IMR-90 (cell line): ENCODE results near the gene THRB. TPM values are rescaled to one million over a fixed set of nuclear protein-coding genes. Genes with fewer than 3 reads are reported as not detected.

Source experiments
- ATAC-seq: fragments of 200-7000 bp; cut with Tn5 transposase; 2 replicates; pipeline ENCODE4 v1.9.1; 2020; ENCODE audit warnings: low read depth, mild to moderate bottlenecking, moderate library complexity
- BruUV-seq: library from RNA; stranded (reverse); fragments of 400-500 nt; replicated peaks from 2 replicates; lab custom pipeline; 2021; lab: Mats Ljungman, UMichigan
- CTCF ChIA-PET: fragments of 300-600 bp; formaldehyde crosslinking; extraction: SDS; loops from one replicate; lab custom pipeline; 2021; ENCODE audit warnings: antibody characterized with exemption; lab: Yijun Ruan, JAX
- POLR2A ChIA-PET: fragments of 300-600 bp; sonication (Branson Sonifier 250); formaldehyde crosslinking; loops from one replicate; lab custom pipeline; 2022; ENCODE audit warnings: antibody characterized with exemption; ENCODE audit not compliant: unreplicated experiment; lab: Charles Lee
- DNase-seq: peaks from one replicate; pipeline ENCODE4 v3.0.0; 2013
- H2AFZ ChIP-seq: replicated peaks from 2 replicates; pipeline ENCODE3; 2013; ENCODE audit warnings: low read length, mild to moderate bottlenecking; ENCODE audit not compliant: poor library complexity
- H2AK5ac ChIP-seq: 2 replicates; pipeline ENCODE4 v1.6.1; 2013; ENCODE audit warnings: low read depth, low read length, inconsistent platforms
- H2AK9ac ChIP-seq: replicated peaks from 2 replicates; pipeline ENCODE3; 2013; ENCODE audit warnings: mild to moderate bottlenecking, low read depth, low read length, moderate library complexity; ENCODE audit not compliant: poor library complexity
- H2BK120ac ChIP-seq: 2 replicates; pipeline ENCODE4 v1.6.1; 2013; ENCODE audit warnings: low read depth, low read length, inconsistent platforms
- H2BK15ac ChIP-seq: 3 replicates; pipeline ENCODE4 v1.6.1; 2013; ENCODE audit warnings: low read depth, low read length, inconsistent platforms
- H2BK20ac ChIP-seq: 2 replicates; pipeline ENCODE4 v1.6.1; 2013; ENCODE audit warnings: low read depth, mild to moderate bottlenecking, inconsistent platforms, low read length, moderate library complexity
- H2BK5ac ChIP-seq: 2 replicates; pipeline ENCODE4 v1.6.1; 2013; ENCODE audit warnings: mild to moderate bottlenecking, low read depth, low read length, inconsistent platforms; ENCODE audit not compliant: poor library complexity, severe bottlenecking
- H3K14ac ChIP-seq: replicated peaks from 2 replicates; pipeline ENCODE4 v1.6.1; 2013; ENCODE audit warnings: low read depth, low read length, inconsistent platforms
- H3K18ac ChIP-seq: 2 replicates; pipeline ENCODE4 v1.6.1; 2013; ENCODE audit warnings: low read depth, low read length, control low read depth
- H3K23ac ChIP-seq: 2 replicates; pipeline ENCODE4 v1.6.1; 2013; ENCODE audit warnings: low read depth, low read length, inconsistent platforms
- H3K27ac ChIP-seq: 2 replicates; pipeline ENCODE4 v1.5.1; 2013; ENCODE audit warnings: mild to moderate bottlenecking, control low read depth, low read length; ENCODE audit not compliant: insufficient read depth
- H3K27me3 ChIP-seq: 2 replicates; pipeline ENCODE4 v1.6.1; 2013; ENCODE audit warnings: low read length; ENCODE audit not compliant: control insufficient read depth, insufficient read depth
- H3K36me3 ChIP-seq: 2 replicates; pipeline ENCODE4 v1.6.1; 2013; ENCODE audit warnings: low read length, mixed read lengths; ENCODE audit not compliant: control insufficient read depth, insufficient read depth
- H3K4ac ChIP-seq: 2 replicates; pipeline ENCODE4 v1.6.1; 2013; ENCODE audit warnings: low read depth, low read length, inconsistent platforms
- H3K4me1 ChIP-seq: 2 replicates; pipeline ENCODE4 v1.6.1; 2013; ENCODE audit warnings: low read length, mixed read lengths; ENCODE audit not compliant: control insufficient read depth, insufficient read depth
- H3K4me2 ChIP-seq: 2 replicates; pipeline ENCODE4 v1.6.1; 2013; ENCODE audit warnings: low read depth, mild to moderate bottlenecking, control low read depth, low read length, moderate library complexity
- H3K4me3 ChIP-seq: 2 replicates; pipeline ENCODE4 v1.5.1; 2013; ENCODE audit warnings: low read depth, mild to moderate bottlenecking, control low read depth, low read length, moderate library complexity; ENCODE audit not compliant: insufficient read depth
- H3K56ac ChIP-seq: 2 replicates; pipeline ENCODE4 v1.6.1; 2013; ENCODE audit warnings: low read length, inconsistent platforms; ENCODE audit not compliant: insufficient read depth; ENCODE audit errors: extremely low read depth
- H3K79me1 ChIP-seq, 2 experiments: 2 replicates each; pipeline ENCODE4 v1.6.1; 2013; ENCODE audit warnings: low read length in 2 of 2, inconsistent platforms in 1 of 2, low read depth in 1 of 2
- H3K9ac ChIP-seq: 2 replicates; pipeline ENCODE4 v1.6.1; 2013; ENCODE audit warnings: low read depth, low read length, control low read depth
- H3K9me1 ChIP-seq: 2 replicates; pipeline ENCODE4 v1.6.1; 2013; ENCODE audit warnings: low read length, inconsistent platforms; ENCODE audit not compliant: insufficient read depth
- H3K9me3 ChIP-seq: 2 replicates; pipeline ENCODE4 v1.6.1; 2013; ENCODE audit warnings: low read length; ENCODE audit not compliant: control insufficient read depth, insufficient read depth
- H4K20me1 ChIP-seq: 2 replicates; pipeline ENCODE4 v1.6.1; 2013; ENCODE audit warnings: low read length, inconsistent platforms; ENCODE audit not compliant: insufficient read depth
- H4K5ac ChIP-seq: 2 replicates; pipeline ENCODE4 v1.6.1; 2013; ENCODE audit warnings: mild to moderate bottlenecking, low read depth, low read length, control low read depth
- H4K8ac ChIP-seq, 2 experiments: 2 replicates each; pipeline ENCODE4 v1.6.1; 2013; ENCODE audit warnings: low read depth in 2 of 2, low read length in 2 of 2, control low read depth in 1 of 2, inconsistent platforms in 1 of 2
- H4K91ac ChIP-seq: 2 replicates; pipeline ENCODE4 v1.6.1; 2013; ENCODE audit warnings: low read depth, low read length, inconsistent platforms; ENCODE audit not compliant: insufficient read depth
- BHLHE40 ChIP-seq: fragments of 150-350 bp; IDR thresholded peaks from 2 replicates; pipeline ENCODE4 v1.6.1; 2016; ENCODE audit warnings: mild to moderate bottlenecking, low read depth, low read length
- CEBPB ChIP-seq: IDR thresholded peaks from 2 replicates; pipeline ENCODE4 v1.6.1; 2012; ENCODE audit warnings: low read depth, low read length, improper control_type of control experiment
- CHD1 ChIP-seq: IDR thresholded peaks from 2 replicates; pipeline ENCODE4 v1.6.1; 2012; ENCODE audit warnings: low read depth, low read length, improper control_type of control experiment
- CTCF ChIP-seq: conservative IDR thresholded peaks from 2 replicates; pipeline ENCODE4 v1.5.1; 2012; ENCODE audit warnings: mild to moderate bottlenecking, low read depth, low read length, improper control_type of control experiment
- ELK1 ChIP-seq: fragments of 150-350 bp; IDR thresholded peaks from 2 replicates; pipeline ENCODE4 v1.6.1; 2016; ENCODE audit warnings: low read depth, mild to moderate bottlenecking, low read length, moderate library complexity, borderline replicate concordance
- FOS ChIP-seq: fragments of 150-350 bp; IDR thresholded peaks from 2 replicates; pipeline ENCODE4 v1.6.1; 2016; ENCODE audit warnings: low read depth, low read length
- MAZ ChIP-seq: IDR thresholded peaks from 2 replicates; pipeline ENCODE4 v1.6.1; 2012; ENCODE audit warnings: low read depth, mild to moderate bottlenecking, low read length, improper control_type of control experiment, moderate library complexity, borderline replicate concordance
- MXI1 ChIP-seq: IDR thresholded peaks from 2 replicates; pipeline ENCODE4 v1.6.1; 2012; ENCODE audit warnings: low read depth, mild to moderate bottlenecking, low read length, moderate library complexity, borderline replicate concordance
- NFE2L2 ChIP-seq: fragments of 150-350 bp; IDR thresholded peaks from 2 replicates; pipeline ENCODE4 v1.6.1; 2016; ENCODE audit warnings: low read depth, mild to moderate bottlenecking, low read length
- RCOR1 ChIP-seq: IDR thresholded peaks from 2 replicates; pipeline ENCODE4 v1.6.1; 2012; ENCODE audit warnings: mild to moderate bottlenecking, low read length, improper control_type of control experiment; ENCODE audit not compliant: insufficient replicate concordance
- USF2 ChIP-seq: fragments of 150-350 bp; IDR thresholded peaks from 2 replicates; pipeline ENCODE4 v1.6.1; 2017; ENCODE audit warnings: mild to moderate bottlenecking, antibody characterized with exemption, low read length, low read depth
- WGBS, 2 experiments: methylation state at CpG; one replicate each; pipeline versions ENCODE4 v1.1.5 to v1.1.7; 2013; ENCODE audit warnings: missing lambda C conversion rate in 2 of 2; ENCODE audit not compliant: insufficient read length in 1 of 2; ENCODE audit errors: extremely low coverage in 2 of 2; 5-methylcytosine and 5-hydroxymethylcytosine counted together
- dilution Hi-C: fragments of 300-500 bp; cut with HindIII; formaldehyde crosslinking; loops from one replicate; pipeline ENCODE4 v1.14.3; 2018; ENCODE audit warnings: low sequenced_read_pairs; ENCODE audit not compliant: unreplicated experiment
- in situ Hi-C: fragments of 300-500 bp; cut with MboI; formaldehyde crosslinking; loops from 3 replicates; pipeline ENCODE4 v1.14.3; 2019; ENCODE audit warnings: low sequenced_read_pairs, inconsistent platforms, mixed read lengths
- intact Hi-C: fragments of 100-400 bp; cut with micrococcal nuclease; formaldehyde crosslinking; loops from 2 replicates; pipeline ENCODE4 v1.10.0; 2022
- polyA plus RNA-seq, 3 experiments: library from polyadenylated mRNA; depleted of rRNA; stranded (reverse); fragments of >200 nt; gene quantifications; 2 replicates each; pipeline ENCODE4 v1.2.3, GENCODE V29; 2012; ENCODE audit warnings: low replicate concordance in 1 of 3
- total RNA-seq: library from RNA; depleted of rRNA; stranded (reverse); fragments of >200 nt; gene quantifications from 2 replicates; pipeline ENCODE4 v1.2.3, GENCODE V29; 2012

THRB gene
- total and polyA plus RNA-seq, 2 of the 4 experiments (the other 2 are of a cell fraction), result under 0.01 TPM; not detected in 1

- H2AK9ac ChIP-seq, result no peak overlapping the region
- no peak overlapping the region for H3K18ac ChIP-seq
- H3K9me3 ChIP-seq, result no peaks in the 10 kb centered on the region
- no peak overlapping the region for H3K56ac ChIP-seq
- H4K20me1 ChIP-seq, result no peaks in the 10 kb centered on the region
- no peak overlapping the region for H3K4me3 ChIP-seq
- no peaks in the 10 kb centered on the region for H3K36me3 ChIP-seq
- ChIA-PET CTCF (no interaction called here), POLR2A (no interaction called here)
- WGBS, 2 experiments, result 80% methylated on average over 1 of the region's 2 CpGs; no CpG with 5 or more reads in 1 of the 2 experiments
- H3K79me1 ChIP-seq, result no peaks in the 10 kb centered on the region
- no peaks in the 10 kb centered on the region for H3K4me1 ChIP-seq
- no peak for DNase-seq
- H4K91ac ChIP-seq, result no peak overlapping the region
- ATAC-seq, result no peak
- H4K5ac ChIP-seq, result no peak overlapping the region
- in situ Hi-C loops (loop anchor here (10.0 to 25.0 kb wide), 2 partner anchors 358 to 440 kb away; no protein-coding TSS in a partner anchor), intact Hi-C loops (no loop called here), dilution Hi-C loops (no loop called here)
- no peak overlapping the region for H2AK5ac ChIP-seq
- TF ChIP-seq FOS, result no peak
- no peak for TF ChIP-seq RCOR1
- TF ChIP-seq ELK1, result no peak
- no peak for TF ChIP-seq USF2
- TF ChIP-seq MXI1, result no peak
- TF ChIP-seq CEBPB, result no peak
- no peak for TF ChIP-seq CTCF
- TF ChIP-seq MAZ, result no peak
- TF ChIP-seq BHLHE40, result no peak
- TF ChIP-seq CHD1, result no peak
- no peak for TF ChIP-seq NFE2L2
- no peak overlapping the region for H4K8ac ChIP-seq
- H2BK120ac ChIP-seq, result no peak overlapping the region
- H2BK5ac ChIP-seq, result no peak overlapping the region
- H3K4ac ChIP-seq, result no peak overlapping the region
- no TSS peak for BruUV-seq
- no peak overlapping the region for H2BK20ac ChIP-seq
- no peak overlapping the region for H3K4me2 ChIP-seq
- no peak overlapping the region for H3K14ac ChIP-seq
- H2BK15ac ChIP-seq, result no peak overlapping the region
- H3K27me3 ChIP-seq, result peaks cover 30% of the 10 kb centered on the region
- no peak overlapping the region for H2AFZ ChIP-seq
- H3K23ac ChIP-seq, result no peak overlapping the region
- H3K9ac ChIP-seq, result no peak overlapping the region
- no peaks in the 10 kb centered on the region for H3K9me1 ChIP-seq
- no peak overlapping the region for H3K27ac ChIP-seq
Observed at GRCh38 chr3:24245056-24245455, 249.6 kb downstream of the THRB start.
